ENCODE measurements around the gene LMAN1L. TPM values are rescaled to one million over a fixed set of nuclear protein-coding genes. Genes with fewer than 3 reads are reported as not detected.
A peak's percentile ranks its signal among the peaks of the same experiment; 100 is the strongest.
"Not testable (repeated sequence)": the region's sequence is repeated elsewhere in the genome, so short reads cannot be mapped to it uniquely, and the experiment has no call there.

The LMAN1L gene
- total RNA-seq, 1 donor from 2014 or later = not detected

- DNase-seq = no peak
Measured at GRCh38 chr15:74782259-74783071, 30.2 kb upstream of the LMAN1L start.

GRCh38 chr15:74783072-74783807 lies 29.4 kb upstream of the LMAN1L start:
- peak; percentile 45 for DNase-seq

GRCh38 chr15:74783808-74784175 lies 28.8 kb upstream of the LMAN1L start:
- no peak for DNase-seq

- DNase-seq = no peak
Measured at GRCh38 chr15:74784426-74785193, 28.0 kb upstream of the LMAN1L start.

- DNase-seq = no peak
Measured at GRCh38 chr15:74785194-74786032, 27.2 kb upstream of the LMAN1L start.

- DNase-seq = not testable (repeated sequence)
Measured at GRCh38 chr15:74786081-74786480, 26.6 kb upstream of the LMAN1L start.

- no peak for DNase-seq
Measured at GRCh38 chr15:74786551-74787165, 26.0 kb upstream of the LMAN1L start.

- DNase-seq = peak; percentile 58
Measured at GRCh38 chr15:74787251-74788041, 25.2 kb upstream of the LMAN1L start.

GRCh38 chr15:74788042-74788682 lies 24.5 kb upstream of the LMAN1L start:
- DNase-seq = no peak

GRCh38 chr15:74788683-74789151 lies 23.9 kb upstream of the LMAN1L start:
- DNase-seq = no peak

GRCh38 chr15:74789171-74789631 lies 23.4 kb upstream of the LMAN1L start:
- no peak for DNase-seq

- no peak for DNase-seq
Measured at GRCh38 chr15:74789741-74790079, 22.9 kb upstream of the LMAN1L start.

- peak; percentile 60 for DNase-seq
Measured at GRCh38 chr15:74790080-74790916, 22.3 kb upstream of the LMAN1L start.

GRCh38 chr15:74791007-74791406 lies 21.6 kb upstream of the LMAN1L start:
- no peak for DNase-seq

- no peak for DNase-seq
Measured at GRCh38 chr15:74791667-74792066, 21.0 kb upstream of the LMAN1L start.

- DNase-seq = no peak
Measured at GRCh38 chr15:74792227-74793016, 20.2 kb upstream of the LMAN1L start.

- peak; percentile 60 for DNase-seq
Measured at GRCh38 chr15:74793135-74794028, 19.3 kb upstream of the LMAN1L start.
